HG02885 (cell line): ENCODE measurements around the gene MPP3.
"Not testable (repeated sequence)": the region's sequence is repeated elsewhere in the genome, so short reads cannot be mapped to it uniquely, and the experiment has no call there.

Experiments
- ATAC-seq: cut with Tn5 transposase; IDR thresholded peaks from one replicate; pipeline ENCODE4 v1.9.1; 2021; ENCODE audit warnings: mild to moderate bottlenecking; ENCODE audit not compliant: unreplicated experiment, poor library complexity

The MPP3 gene

DNA sequence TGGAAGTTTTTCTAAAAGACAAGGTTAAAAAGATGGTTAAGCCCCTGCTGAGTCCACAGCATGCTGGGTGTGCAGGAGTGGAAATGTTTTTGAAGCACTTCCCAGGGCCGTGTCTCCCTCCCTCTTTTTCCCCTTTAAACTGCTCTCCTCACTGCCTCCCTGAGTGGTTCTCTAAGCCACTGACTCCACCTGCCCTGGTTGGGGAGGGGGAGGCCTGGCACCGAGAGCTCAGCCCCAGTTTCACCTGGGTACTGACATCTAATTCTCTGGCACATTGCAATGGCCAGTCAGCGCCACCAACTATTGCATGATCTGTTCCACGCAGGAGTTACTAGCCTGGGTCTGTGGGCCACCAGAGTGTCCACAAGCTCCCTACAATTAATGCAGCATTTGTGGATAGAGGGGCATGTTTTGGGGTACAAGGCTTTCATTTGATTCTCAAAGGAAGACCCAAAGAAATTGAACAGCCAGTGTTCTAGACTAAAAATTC is 22.7 kb downstream of the MPP3 start:
- no peak for ATAC-seq

DNA sequence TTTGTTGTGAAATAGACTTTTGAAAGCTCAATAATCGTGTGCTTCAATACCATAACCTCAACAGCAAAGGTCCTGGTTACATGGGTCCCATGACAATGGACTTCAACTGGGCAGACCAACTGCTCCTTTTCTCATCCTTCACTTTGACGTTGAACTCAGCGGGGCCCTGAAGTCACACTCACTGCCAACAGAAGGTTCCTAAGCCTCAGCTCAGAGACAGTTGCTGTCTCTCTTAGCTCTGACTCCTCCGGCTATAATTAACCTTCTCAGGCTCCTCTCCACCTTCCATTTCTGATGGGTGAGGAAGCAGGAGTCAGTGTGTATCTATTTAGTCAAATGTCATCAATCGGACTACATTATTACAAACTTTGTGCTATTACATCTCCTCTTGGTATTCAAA is 23.8 kb downstream of the MPP3 start:
- no peak for ATAC-seq

DNA sequence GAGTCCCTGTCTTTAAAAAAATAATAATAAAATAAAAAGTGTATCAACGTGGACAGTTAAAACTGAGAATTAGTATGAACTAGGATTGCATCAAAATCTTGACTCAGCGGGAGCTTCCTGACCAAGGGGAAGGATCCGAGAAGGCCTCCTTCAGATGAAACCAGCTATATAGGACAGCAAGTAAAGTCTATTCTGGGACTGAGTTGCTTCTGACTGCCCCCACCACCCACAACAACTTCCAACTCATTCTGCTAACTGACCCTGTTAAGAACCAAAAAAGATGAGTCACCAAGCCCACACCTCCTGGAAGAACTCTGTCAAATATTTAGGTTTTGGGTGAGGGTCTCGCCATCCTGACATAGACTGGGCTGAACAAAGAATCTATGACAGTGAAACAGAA is 24.9 kb downstream of the MPP3 start:
- no peak for ATAC-seq

DNA sequence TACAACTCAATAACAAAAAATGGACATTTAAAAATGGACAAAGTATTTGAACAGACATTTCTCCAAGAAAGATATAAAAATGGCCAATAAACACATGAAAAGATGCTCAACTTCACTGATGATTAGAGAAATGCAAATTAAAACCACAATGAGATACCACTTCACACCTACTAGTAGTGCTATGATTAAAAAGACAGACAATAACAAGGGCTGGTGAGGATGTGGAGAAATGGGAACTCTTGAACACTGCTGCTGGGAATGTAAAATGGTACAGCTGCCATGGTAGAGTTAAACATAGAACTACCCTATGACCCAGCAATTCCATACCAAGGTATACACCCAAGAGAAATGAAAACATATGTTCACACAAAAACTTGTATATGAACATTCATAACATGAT is 27.8 kb downstream of the MPP3 start:
- no peak for ATAC-seq

DNA sequence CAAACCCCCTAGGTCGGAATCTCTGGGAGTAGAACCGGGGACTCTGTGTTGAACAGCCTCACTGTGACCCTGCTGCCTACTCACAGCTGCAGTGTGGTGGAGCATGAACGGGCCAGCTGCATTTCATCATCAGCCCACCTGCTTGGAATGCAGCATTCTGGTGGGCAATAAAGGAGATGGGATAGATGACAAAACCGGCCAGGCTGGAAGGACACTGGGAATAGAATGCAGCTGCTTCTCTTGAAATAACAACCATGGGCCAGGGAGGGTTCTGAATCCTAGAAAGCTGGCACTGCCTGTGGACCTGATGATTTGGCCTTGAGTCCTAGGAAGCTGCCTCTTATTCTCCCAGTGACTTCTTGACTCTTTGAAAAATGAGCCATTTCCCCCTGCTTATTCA is 29.2 kb downstream of the MPP3 start:
- ATAC-seq: no peak

DNA sequence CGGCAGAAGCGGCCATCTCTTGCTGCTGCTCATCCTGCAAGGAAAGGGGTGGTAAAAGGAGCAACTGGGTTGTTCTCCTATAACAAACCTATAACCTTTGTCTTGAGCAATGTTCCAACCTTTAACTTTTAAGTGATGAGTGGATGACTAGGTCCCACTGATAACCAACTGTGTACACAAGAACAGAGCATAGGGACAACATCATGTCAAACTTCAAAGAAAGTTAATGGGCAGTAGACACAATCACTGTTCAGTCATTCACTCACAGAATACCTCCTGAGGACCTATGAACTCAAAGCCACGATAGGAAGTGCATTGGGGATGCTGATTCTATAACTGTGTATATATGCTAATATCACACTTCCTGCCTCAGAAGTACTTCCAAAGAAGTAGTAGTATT is 31.1 kb downstream of the MPP3 start:
- no peak for ATAC-seq

DNA sequence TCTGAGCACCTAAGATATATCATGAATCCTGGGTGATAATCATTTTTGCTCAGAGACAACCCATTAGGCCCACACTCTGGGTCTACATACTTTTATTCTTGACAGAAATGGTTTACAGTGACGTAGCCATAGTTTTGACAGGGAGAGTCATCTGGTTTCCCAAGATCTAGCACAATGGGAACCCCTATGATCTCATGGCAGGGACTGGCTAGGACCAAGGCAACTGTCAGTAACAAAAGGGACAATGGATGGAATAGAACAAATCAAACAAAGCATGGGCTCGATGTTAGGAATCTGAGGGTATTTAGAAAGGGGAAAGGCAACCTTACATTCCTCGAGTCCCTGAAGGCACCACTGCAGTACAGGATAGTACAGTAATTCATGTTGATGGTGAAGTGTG is 32.2 kb downstream of the MPP3 start:
- no peak for ATAC-seq

DNA sequence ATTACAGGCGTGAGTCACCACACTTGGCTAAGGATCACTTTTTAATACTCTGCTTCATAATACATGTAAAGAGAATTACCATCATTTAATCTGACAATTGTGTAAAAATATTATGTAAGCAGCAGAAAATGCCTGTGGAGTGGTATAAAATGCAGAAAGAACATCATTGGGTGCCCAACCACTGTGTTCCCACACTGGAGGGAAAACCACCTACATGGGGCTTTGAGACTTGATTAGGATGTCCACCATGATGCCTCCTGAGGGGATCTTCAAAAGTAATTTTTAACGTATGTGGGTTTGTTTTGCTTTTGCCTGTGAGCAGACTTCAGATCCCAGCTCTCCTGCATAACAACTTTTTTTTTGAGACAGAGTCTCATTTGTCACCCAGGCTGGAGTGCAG is 33.9 kb downstream of the MPP3 start:
- no peak for ATAC-seq

DNA sequence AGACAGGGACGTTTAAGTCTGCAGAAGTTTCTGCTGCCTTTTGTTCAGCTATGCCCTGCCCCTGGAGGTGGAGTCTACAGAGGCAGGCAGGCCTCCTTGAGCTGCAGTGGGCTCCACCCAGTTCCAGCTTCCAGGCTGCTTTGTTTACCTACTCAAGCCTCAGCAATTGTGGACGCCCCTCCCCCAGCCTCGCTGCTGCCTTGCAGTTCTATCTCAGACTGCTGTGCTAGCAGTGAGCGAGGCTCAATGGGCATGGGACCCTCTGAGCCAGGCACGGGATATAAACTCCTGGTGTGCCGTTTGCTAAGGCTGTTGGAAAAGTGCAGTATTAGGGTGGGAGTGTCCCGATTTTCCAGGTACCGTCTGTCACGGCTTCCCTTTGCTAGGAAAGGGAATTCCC is 34.9 kb downstream of the MPP3 start:
- ATAC-seq: not testable (repeated sequence)

DNA sequence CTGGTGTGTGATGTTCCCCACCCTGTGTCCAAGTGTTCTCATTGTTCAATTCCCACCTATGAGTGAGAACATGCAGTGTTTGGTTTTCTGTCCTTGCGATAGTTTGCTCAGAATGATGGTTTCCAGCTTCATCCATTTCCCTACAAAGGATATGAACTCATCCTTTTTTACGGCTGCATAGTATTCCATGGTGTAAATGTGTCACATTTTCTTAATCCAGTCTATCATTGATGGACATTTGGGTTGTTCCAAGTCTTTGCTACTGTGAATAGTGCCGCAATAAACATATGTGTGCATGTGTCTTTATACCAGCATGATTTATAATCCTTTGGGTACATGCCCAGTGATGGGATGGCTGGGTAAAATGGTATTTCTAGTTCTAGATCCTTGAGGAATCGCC is 40.3 kb downstream of the MPP3 start:
- ATAC-seq: not testable (repeated sequence)

DNA sequence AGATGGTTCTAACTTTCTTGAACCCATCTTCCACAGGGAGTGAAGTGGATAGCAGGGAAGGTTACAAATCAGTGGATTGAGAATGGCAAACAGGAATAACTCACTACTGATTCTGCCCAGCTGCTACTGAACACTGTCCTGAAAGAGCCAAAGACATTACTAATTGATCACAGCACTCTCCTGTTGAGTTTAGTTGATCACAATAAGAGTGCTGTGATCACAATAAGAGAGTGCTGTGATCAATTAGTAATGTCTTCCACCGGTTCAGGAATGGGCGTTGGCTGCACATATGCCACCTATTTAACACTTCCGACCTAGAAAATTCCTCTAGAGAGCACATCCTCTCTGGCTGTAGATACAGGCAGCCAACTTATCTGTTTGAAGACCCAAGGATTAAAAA is 41.4 kb downstream of the MPP3 start:
- ATAC-seq: no peak

DNA sequence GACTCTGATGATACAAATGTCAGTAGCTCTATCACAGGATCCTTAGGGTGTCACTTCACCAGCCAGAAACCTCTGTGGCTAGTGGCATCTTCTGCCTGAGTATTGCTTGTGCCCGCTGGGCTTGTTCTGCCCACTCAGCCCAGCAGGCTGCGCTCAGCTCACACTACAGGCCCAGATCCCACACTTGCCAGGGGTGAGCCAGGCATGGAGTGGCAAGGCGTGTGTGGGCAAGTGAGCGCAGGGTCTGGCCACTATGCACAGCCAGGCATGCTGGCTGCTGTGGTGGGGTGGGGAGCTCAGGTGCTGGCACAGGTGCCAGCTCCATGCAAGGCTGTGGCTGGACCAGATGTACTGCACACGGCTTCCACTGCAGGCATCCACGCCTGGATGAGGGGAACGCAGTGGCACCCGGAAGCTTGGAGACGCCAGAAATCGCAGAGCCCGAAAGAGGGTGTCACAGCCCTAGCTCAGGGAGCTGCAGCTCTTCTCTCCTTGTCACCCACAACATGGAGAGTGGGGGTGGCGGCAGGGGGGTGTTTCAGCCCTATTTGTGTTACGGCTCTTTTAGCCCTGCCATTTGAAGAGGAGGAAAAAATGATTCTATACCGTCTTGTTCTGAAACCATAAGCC is 42.5 kb downstream of the MPP3 start:
- ATAC-seq: no peak

DNA sequence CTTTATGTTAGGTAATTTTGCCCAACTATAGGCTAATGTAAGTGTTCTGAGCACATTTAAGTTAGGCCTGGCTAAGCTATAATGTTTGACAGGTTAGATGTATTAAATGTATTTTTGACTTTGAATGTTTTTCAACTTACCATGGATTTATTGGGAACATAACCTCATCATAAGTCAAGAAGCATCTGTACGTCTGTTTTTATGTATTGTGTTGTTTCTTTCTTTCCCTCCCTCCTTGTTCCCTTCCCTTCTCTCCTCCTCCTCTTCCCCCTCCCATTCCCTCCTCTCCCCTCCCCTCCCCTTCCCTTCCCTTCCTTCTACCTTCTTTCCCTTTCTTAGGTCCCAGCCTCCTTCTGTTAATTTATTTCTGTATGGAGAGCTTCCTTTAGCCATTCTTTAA is 43.5 kb downstream of the MPP3 start:
- no peak for ATAC-seq

DNA sequence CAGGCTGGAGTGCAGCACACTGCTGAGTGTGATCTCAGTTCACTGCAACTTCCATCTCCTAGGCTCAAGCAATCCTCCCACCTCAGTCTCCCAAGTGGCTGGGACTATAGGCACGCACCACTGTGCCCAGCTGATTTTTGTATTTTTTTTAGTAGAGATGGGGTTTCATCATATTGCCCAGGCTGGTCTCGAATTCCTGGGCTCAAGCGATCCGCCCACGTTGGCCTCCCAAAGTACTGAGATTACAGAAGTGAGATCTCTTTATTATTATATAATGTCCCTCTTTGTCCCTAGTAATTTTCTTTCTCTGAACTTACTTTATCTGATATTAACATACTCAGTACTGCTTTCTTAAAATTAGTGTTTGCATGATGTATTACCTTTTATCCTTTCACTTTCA is 44.4 kb downstream of the MPP3 start:
- no peak for ATAC-seq

DNA sequence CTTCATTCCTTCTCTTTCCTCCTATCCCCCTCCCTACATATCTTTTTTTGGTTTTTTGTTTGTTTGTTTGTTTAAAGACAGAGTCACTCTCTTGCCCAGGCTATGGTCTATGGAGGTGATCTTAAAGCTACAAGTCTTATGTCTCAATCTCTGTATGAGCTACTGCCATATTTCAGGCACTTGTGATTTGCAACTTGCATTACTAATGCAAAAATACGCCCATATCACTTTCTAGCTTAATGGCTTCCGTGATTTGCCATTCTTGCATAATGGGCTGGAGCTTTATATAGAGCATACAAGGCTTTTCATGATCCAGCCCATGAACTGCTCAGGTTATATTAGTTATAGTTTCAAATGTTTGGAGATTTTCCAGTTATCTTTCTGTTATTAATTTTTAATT is 45.2 kb downstream of the MPP3 start:
- no peak for ATAC-seq

DNA sequence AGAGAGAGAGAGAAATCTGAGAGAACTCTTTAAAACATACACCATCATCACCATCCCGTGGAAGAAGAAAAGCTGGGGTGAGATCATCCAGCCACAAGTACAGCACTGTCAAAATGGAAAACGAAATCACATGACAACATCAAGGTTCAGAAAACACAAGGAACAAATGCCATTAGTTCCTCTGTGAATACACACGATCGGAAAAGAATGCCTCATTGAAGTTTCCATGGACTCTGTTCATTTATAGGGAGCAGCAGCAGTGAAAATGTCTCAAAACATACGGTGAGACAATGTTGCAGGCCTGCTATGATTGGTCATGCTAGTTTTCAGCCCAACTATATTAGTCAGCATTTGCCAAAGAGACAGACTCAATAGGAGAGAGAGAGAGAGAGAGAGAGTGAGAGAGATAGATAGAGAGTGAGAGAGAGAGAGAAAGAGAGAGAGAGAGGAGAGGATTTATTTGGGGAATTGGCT is 48.3 kb downstream of the MPP3 start:
- ATAC-seq: no peak

DNA sequence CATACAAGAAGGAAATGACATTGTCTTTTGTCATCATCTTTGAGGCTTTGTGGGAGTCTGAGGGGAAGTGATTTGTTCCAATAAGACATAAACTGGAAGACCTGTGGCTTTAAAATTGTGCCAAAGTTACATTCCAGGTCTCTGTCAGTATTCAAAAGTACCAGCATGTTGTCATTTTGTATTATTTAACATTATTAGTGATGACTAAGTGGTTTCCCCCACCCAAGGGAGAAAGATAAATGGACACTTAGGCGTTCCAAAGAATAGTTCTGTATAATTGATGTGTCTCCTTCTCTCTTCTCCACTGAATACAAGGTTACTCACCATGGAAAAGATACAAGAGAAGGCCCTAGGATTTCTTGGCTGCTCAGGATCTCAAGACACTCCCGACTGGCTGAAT is 48.9 kb downstream of the MPP3 start:
- ATAC-seq: no peak

DNA sequence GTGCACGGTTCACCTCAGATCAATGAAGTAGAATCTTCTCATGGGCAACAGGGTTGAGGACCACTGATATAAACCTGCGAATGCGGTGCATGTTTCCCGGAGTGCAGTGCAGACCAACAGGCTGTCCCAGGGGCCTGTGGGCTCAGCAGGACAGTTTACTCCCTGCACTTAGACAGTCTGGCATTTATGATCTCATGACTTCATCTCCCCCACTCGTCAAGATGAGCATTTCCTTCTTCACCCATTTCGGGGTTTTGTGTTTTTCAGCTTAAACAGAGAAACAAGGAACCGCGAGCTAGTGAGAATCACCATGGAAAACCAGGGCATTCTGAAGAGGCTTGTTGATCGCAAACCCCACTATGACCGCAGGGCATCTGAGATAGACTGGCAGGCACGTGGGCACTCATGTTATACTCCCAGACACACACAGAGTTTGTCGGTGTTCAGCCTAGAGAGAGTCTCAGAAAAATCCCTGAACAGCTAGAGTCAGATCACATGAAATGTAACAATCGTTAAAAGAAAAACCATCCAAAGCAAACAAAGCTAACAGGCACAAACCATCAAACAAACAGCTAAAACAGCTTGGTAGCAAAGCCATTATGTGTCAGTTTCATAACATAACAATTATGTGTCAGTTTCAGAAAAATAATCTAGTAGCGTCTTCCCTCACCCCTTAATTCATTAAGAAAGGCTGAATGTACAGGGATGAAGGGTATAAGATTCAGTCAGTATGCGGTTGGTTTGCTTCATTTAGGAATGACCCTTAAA is 49.8 kb downstream of the MPP3 start:
- no peak for ATAC-seq

DNA sequence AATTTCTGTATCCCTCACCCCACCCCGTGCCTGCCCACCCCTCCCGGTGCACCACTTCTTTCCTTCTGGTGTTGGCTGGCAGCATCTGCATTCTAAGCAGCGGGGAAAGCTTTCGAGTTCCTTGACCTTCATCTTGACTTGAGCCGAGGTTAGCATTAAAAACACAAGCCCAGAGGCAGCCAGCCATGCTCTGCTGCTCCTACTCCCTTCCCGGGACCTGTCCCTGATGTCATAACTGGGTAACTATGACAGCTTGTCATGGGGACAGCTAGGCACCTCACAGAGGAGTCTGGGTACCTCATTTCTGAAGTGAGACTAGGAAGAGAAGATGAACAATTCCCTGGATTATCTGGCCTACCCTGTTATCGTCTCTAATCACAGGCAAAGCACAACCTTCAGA is 52.8 kb downstream of the MPP3 start, which contains the start of gene CFAP97D1:
TSS of gene CFAP97D1 (plus strand) at position 301 of the 400 bp plus-strand sequence. CDS start at position 329, 28 bp downstream.
- ATAC-seq: no peak

DNA sequence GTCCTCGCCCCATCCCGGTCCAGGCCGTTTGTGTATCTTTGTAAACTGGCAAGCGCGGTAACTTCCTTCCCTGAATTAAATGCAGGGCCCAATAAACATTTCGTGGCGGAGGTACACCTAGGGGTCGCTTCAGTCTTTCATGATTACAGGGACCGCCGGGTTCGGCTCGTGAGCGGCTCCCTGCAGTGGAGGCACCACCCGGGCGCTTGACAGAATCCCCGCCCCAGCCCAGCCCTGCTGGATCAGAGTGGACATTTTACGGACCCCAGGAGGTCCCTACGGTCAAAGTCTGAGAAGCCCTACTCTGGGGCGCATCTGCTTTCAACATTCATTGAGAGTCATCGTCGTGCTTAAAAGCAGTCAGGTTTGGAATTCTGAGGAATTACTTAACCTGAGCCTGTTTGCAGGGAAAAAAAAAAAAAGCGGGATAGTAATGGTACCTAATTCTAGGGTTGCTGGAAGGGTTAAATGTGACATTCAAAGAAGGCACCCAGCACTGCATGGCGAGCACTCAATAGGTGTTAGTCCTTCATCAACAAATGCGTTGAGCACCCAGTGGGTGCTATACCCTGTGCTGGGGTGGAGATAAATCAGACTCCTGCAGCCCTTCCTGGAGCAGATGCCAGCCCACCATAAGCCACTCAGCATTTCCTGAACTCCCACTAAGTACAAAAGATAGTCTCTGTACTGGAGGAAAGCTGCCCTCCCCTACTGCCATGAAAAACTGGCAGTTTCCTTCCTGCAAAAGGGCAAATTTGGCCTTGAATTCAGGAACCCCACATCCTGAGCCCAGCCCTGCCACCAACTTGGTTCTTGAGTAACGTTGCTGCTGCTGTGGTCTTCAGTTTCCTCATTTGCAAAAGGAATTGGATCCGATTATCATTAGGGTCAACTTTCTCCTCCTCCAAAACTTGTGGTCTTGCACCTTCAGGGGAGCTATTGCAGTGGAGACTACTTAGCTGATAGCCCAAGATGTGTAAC is 53.5 kb downstream of the MPP3 start:
- no peak for ATAC-seq
